H1 (cell line): Measurements from ENCODE around the gene TFAP2B. TPM values are rescaled to one million over a fixed set of nuclear protein-coding genes. Genes with fewer than 3 reads are reported as not detected.
A peak's percentile ranks its signal among the peaks of the same experiment; 100 is the strongest.

Source experiments
- CTCF ChIA-PET: fragments of 300-600 bp; sonication (Branson Sonifier 250); formaldehyde crosslinking; loops from one replicate; lab custom pipeline; 2021; ENCODE audit not compliant: partially characterized antibody; lab: Charles Lee
- POLR2A ChIA-PET: fragments of 300-600 bp; sonication (Branson Sonifier 250); formaldehyde crosslinking; loops from one replicate; lab custom pipeline; 2021; ENCODE audit warnings: inconsistent platforms; ENCODE audit not compliant: partially characterized antibody; lab: Charles Lee
- DNase-seq, 2 experiments: peaks; one replicate each; pipeline versions ENCODE4 v3.0.0 to v3.0.0-alpha.2; 2010 to 2022; ENCODE audit warnings: low spot score in 2 of 2, low read depth in 1 of 2, mixed read lengths in 1 of 2
- FAIRE-seq: peaks from 2 replicates; lab custom pipeline; 2011; peaks lifted over from hg19 to GRCh38; lab: Jason Lieb, UNC
- H2AFZ ChIP-seq: 2 replicates; pipeline ENCODE4 v1.8.1; 2012; ENCODE audit warnings: low read length, inconsistent platforms
- H2AK5ac ChIP-seq: 2 replicates; pipeline ENCODE4 v1.6.1; 2013; ENCODE audit warnings: low read depth, low read length
- H2BK120ac ChIP-seq: replicated peaks from 2 replicates; pipeline ENCODE3; 2013; ENCODE audit warnings: low read depth, low read length, inconsistent platforms
- H2BK12ac ChIP-seq: 2 replicates; pipeline ENCODE4 v1.6.1; 2013; ENCODE audit warnings: low read depth, low read length
- H2BK15ac ChIP-seq: 2 replicates; pipeline ENCODE4 v1.6.1; 2013; ENCODE audit warnings: low read length
- H2BK20ac ChIP-seq: 2 replicates; pipeline ENCODE4 v1.6.1; 2013; ENCODE audit warnings: low read length
- H2BK5ac ChIP-seq: 2 replicates; pipeline ENCODE4 v1.6.1; 2013; ENCODE audit warnings: low read depth, low read length
- H3K14ac ChIP-seq: 2 replicates; pipeline ENCODE4 v1.6.1; 2013; ENCODE audit warnings: inconsistent platforms; ENCODE audit not compliant: insufficient read length
- H3K18ac ChIP-seq: 2 replicates; pipeline ENCODE4 v1.6.1; 2013; ENCODE audit warnings: low read length; ENCODE audit errors: extremely low read depth
- H3K23ac ChIP-seq: 2 replicates; pipeline ENCODE4 v1.6.1; 2013; ENCODE audit warnings: inconsistent platforms; ENCODE audit not compliant: insufficient read length
- H3K23me2 ChIP-seq: 2 replicates; pipeline ENCODE4 v1.6.1; 2013; ENCODE audit warnings: low read depth, low read length
- H3K27ac ChIP-seq: 2 replicates; pipeline ENCODE4 v1.6.1; 2011; ENCODE audit warnings: low read depth, low read length, inconsistent platforms
- H3K27me3 ChIP-seq, 4 experiments: replicated peaks in 1 of 4; 1 replicate in 1 of 4; 2 replicates in 3 of 4; pipeline versions ENCODE4 v1.6.1 to v1.8.1; 2011 to 2013; ENCODE audit warnings: low read length in 3 of 4, mild to moderate bottlenecking in 3 of 4, inconsistent platforms in 2 of 4, mixed read lengths in 2 of 4, moderate library complexity in 1 of 4; ENCODE audit not compliant: control insufficient read depth in 3 of 4, insufficient read depth in 3 of 4; ENCODE audit errors: extremely low read depth in 1 of 4
- H3K36me3 ChIP-seq, 4 experiments: 2 replicates each; pipeline versions ENCODE4 v1.6.1 to v1.8.1; 2011 to 2013; ENCODE audit warnings: mild to moderate bottlenecking in 4 of 4, low read length in 3 of 4, moderate library complexity in 2 of 4, control low read depth in 1 of 4, inconsistent platforms in 1 of 4; ENCODE audit not compliant: insufficient read depth in 4 of 4, control insufficient read depth in 2 of 4
- H3K4ac ChIP-seq: replicated peaks from 2 replicates; pipeline ENCODE3; 2013; ENCODE audit warnings: low read length, low read depth, mixed read lengths, inconsistent platforms; ENCODE audit not compliant: insufficient read length
- H3K4me1 ChIP-seq, 4 experiments: replicated peaks in 1 of 4; 1 replicate in 1 of 4; 2 replicates in 3 of 4; pipeline versions ENCODE4 v1.6.1 to v1.8.1; 2011 to 2013; ENCODE audit warnings: low read length in 3 of 4, inconsistent platforms in 2 of 4, mixed read lengths in 1 of 4; ENCODE audit not compliant: insufficient read depth in 4 of 4, control insufficient read depth in 3 of 4
- H3K4me2 ChIP-seq, 2 experiments: 2 replicates each; pipeline versions ENCODE4 v1.6.1 to v1.8.1; 2011 to 2013; ENCODE audit warnings: low read depth in 2 of 2, low read length in 2 of 2, control low read depth in 1 of 2, inconsistent platforms in 1 of 2, mild to moderate bottlenecking in 1 of 2; ENCODE audit not compliant: insufficient read depth in 1 of 2
- H3K4me3 ChIP-seq, 4 experiments: fragments of 200-600, 300-600 bp in 1 of 4; sonication (generic), shearing (Covaris generic), sonication (Bioruptor Twin) in 1 of 4; 2 replicates each; pipeline versions ENCODE4 v1.5.1 to v1.8.1; 2011 to 2016; ENCODE audit warnings: low read length in 4 of 4, low read depth in 3 of 4, control low read depth in 2 of 4, inconsistent platforms in 2 of 4, mild to moderate bottlenecking in 2 of 4, mixed read lengths in 1 of 4, moderate library complexity in 1 of 4; ENCODE audit not compliant: insufficient read depth in 2 of 4; ENCODE audit errors: extremely low read depth in 1 of 4
- H3K56ac ChIP-seq: replicated peaks from 2 replicates; pipeline ENCODE3; 2013; ENCODE audit warnings: low read depth, mild to moderate bottlenecking, mixed read lengths, low read length, inconsistent platforms; ENCODE audit not compliant: insufficient read length
- H3K79me1 ChIP-seq: 2 replicates; pipeline ENCODE4 v1.6.1; 2013; ENCODE audit warnings: low read depth, low read length, control low read depth
- H3K79me2 ChIP-seq, 2 experiments: 2 replicates each; pipeline versions ENCODE4 v1.6.1 to v1.8.1; 2012 to 2013; ENCODE audit warnings: low read length in 2 of 2, mild to moderate bottlenecking in 2 of 2, inconsistent platforms in 1 of 2; ENCODE audit not compliant: insufficient read depth in 2 of 2, control insufficient read depth in 1 of 2
- H3K9ac ChIP-seq, 4 experiments: replicated peaks in 1 of 4; 1 replicate in 1 of 4; 2 replicates in 3 of 4; pipeline versions ENCODE4 v1.6.1 to v1.8.1; 2011 to 2013; ENCODE audit warnings: low read depth in 3 of 4, low read length in 3 of 4, control low read depth in 2 of 4, mild to moderate bottlenecking in 2 of 4, moderate library complexity in 2 of 4, inconsistent platforms in 1 of 4; ENCODE audit errors: extremely low read depth in 1 of 4
- H3K9me3 ChIP-seq, 2 experiments: 2 replicates each; pipeline versions ENCODE4 v1.6.1 to v1.8.1; 2012 to 2013; ENCODE audit warnings: mild to moderate bottlenecking in 2 of 2, moderate library complexity in 2 of 2, control low read depth in 1 of 2, inconsistent platforms in 1 of 2, low read depth in 1 of 2, low read length in 1 of 2, mixed read lengths in 1 of 2; ENCODE audit not compliant: insufficient read depth in 2 of 2
- H4K20me1 ChIP-seq, 2 experiments: replicated peaks in 1 of 2; 2 replicates each; pipeline versions ENCODE3 to v1.8.1; 2011 to 2013; ENCODE audit warnings: inconsistent platforms in 2 of 2, low read length in 2 of 2, mild to moderate bottlenecking in 1 of 2; ENCODE audit not compliant: insufficient read depth in 2 of 2, control insufficient read depth in 1 of 2
- H4K5ac ChIP-seq: 2 replicates; pipeline ENCODE4 v1.6.1; 2013; ENCODE audit warnings: low read length, low read depth, mixed read lengths, inconsistent platforms; ENCODE audit not compliant: insufficient read length
- H4K8ac ChIP-seq: 2 replicates; pipeline ENCODE4 v1.8.0; 2013; ENCODE audit warnings: mild to moderate bottlenecking, moderate library complexity, low read length, inconsistent platforms; ENCODE audit not compliant: insufficient read depth; ENCODE audit errors: extremely low read depth
- H4K91ac ChIP-seq: replicated peaks from 2 replicates; pipeline ENCODE3; 2013; ENCODE audit warnings: low read length, mixed read lengths, inconsistent platforms; ENCODE audit not compliant: insufficient read length
- CBX8 ChIP-seq: fragments of 300-800, 300-1000 bp; sonication (generic); IDR thresholded peaks from 2 replicates; pipeline ENCODE4 v1.7.1; 2016; ENCODE audit warnings: low read depth, low read length, borderline replicate concordance
- CTBP2 ChIP-seq: IDR thresholded peaks from 2 replicates; pipeline ENCODE4 v1.7.0; 2011; ENCODE audit warnings: borderline replicate concordance, mild to moderate bottlenecking, moderate library complexity, mixed read lengths, low read length; ENCODE audit not compliant: insufficient read depth, insufficient read length
- EGR1 ChIP-seq: IDR thresholded peaks from 2 replicates; pipeline ENCODE4 v1.6.1; 2011; ENCODE audit warnings: low read depth, low read length, borderline replicate concordance
- RBBP5 ChIP-seq: IDR thresholded peaks from 2 replicates; pipeline ENCODE4 v1.7.1; 2012; ENCODE audit warnings: low read depth, mild to moderate bottlenecking, inconsistent platforms, low read length, moderate library complexity, borderline replicate concordance
- SP1 ChIP-seq: IDR thresholded peaks from 2 replicates; pipeline ENCODE4 v1.6.1; 2011; ENCODE audit warnings: low read depth, low read length
- TCF12 ChIP-seq: IDR thresholded peaks from 2 replicates; pipeline ENCODE4 v1.6.1; 2011; ENCODE audit warnings: low read depth, mild to moderate bottlenecking, low read length
- WGBS, 2 experiments: shearing (Covaris generic) in 1 of 2; methylation state at CpG; one replicate each; pipeline versions ENCODE4 v1.1.6 to v1.1.7; 2013 to 2015; ENCODE audit warnings: low lambda C conversion rate in 2 of 2, mixed read lengths in 2 of 2, inconsistent platforms in 1 of 2, low coverage in 1 of 2, missing lambda C conversion rate in 1 of 2; ENCODE audit not compliant: insufficient replicate concordance in 2 of 2, insufficient coverage in 1 of 2, insufficient read length in 1 of 2; ENCODE audit errors: extremely low coverage in 1 of 2, missing lambda C conversion rate in 1 of 2; 5-methylcytosine and 5-hydroxymethylcytosine counted together
- polyA plus RNA-seq, 7 experiments: library from polyadenylated mRNA; depleted of rRNA in 3 of 7; stranded (reverse) in 5 of 7; unstranded in 2 of 7; fragments of >200 nt in 5 of 7; fragments of 200-250 nt in 2 of 7; gene quantifications; 1 replicate in 5 of 7; 2 replicates in 1 of 7; 4 replicates in 1 of 7; pipeline versions ENCODE4 v1.2.1 to v1.2.3, GENCODE V29; 2011 to 2013; ENCODE audit warnings: missing spikeins in 2 of 7, mixed read lengths in 2 of 7
- total RNA-seq: library from RNA; stranded (reverse); fragmentation: NEBNext Ultra II Directional; extraction: Animal tissue kit (Norgen Biotek cat#: 25700); gene quantifications from 2 replicates; pipeline ENCODE4 v1.2.1, GENCODE V29; 2021

TFAP2B gene
- total and polyA plus RNA-seq, 2 of the 8 experiments (the other 6 are each of a cell fraction or from before 2014, with no cell fraction given), result not detected

- no peak for DNase-seq
- H3K36me3 ChIP-seq, result peaks cover 0 to 3% (median 0%) of the 10 kb centered on the region in 4 experiments; a peak in 1 of 8 replicates
- H2AFZ ChIP-seq, result no peak overlapping the region
- no peak overlapping the region for H2AK5ac ChIP-seq
- H3K9ac ChIP-seq, result no peak overlapping the region
- TF ChIP-seq CBX8 (no peak), SP1 (peak; percentile 65; the same call in 1 of the 2 replicates), EGR1 (peak; percentile 85), TCF12 (0 out of 2 replicates have a peak, but pooled peaks have one; percentile 60), RBBP5 (no peak), CTBP2 (peak; percentile 33)
- H3K79me2 ChIP-seq, result no peaks in the 10 kb centered on the region
- no peak overlapping the region for H2BK12ac ChIP-seq
- H3K14ac ChIP-seq, result no peak overlapping the region
- H2BK15ac ChIP-seq, result peak overlapping the region; percentile 46; the same call in 1 of the 2 replicates
- peaks cover 5% of the 10 kb centered on the region; the same call in 1 of the 2 replicates for H3K23me2 ChIP-seq
- H3K4ac ChIP-seq, result no peak overlapping the region
- H3K18ac ChIP-seq, result no peak overlapping the region
- H3K27ac ChIP-seq, result no peak overlapping the region
- FAIRE-seq, result no peak
- H3K4me2 ChIP-seq, result peak overlapping the region; percentile 68 to 72; a peak in 3 of 4 replicates
- peaks cover 5 to 7% of the 10 kb centered on the region in 2 experiments for H4K20me1 ChIP-seq
- no peak overlapping the region for H3K23ac ChIP-seq
- no peaks in the 10 kb centered on the region for H3K79me1 ChIP-seq
- H3K56ac ChIP-seq, result no peak overlapping the region
- H4K8ac ChIP-seq, result no peak overlapping the region
- no peak overlapping the region for H4K91ac ChIP-seq
- no peak overlapping the region for H2BK120ac ChIP-seq
- peak overlapping the region in 2 of 4 experiments; percentile 9 to 56; a peak in 2 of 8 replicates for H3K4me3 ChIP-seq
- POLR2A ChIA-PET, result interaction anchor here (0.9 to 1.0 kb wide), 3 partner anchors 9 to 25 kb away, joined by 3 to 4 read pairs (median 3); no protein-coding TSS in a partner anchor
- H2BK5ac ChIP-seq, result no peak overlapping the region
- H3K4me1 ChIP-seq, result peaks cover 11 to 31% (median 16%) of the 10 kb centered on the region in 4 experiments
- no peak overlapping the region for H2BK20ac ChIP-seq
- H3K9me3 ChIP-seq, result no peaks in the 10 kb centered on the region
- CTCF ChIA-PET, result interaction anchor here (1.1 to 2.8 kb wide), 3 partner anchors 21 to 102 kb away, joined by 3 to 8 read pairs (median 4); no protein-coding TSS in a partner anchor
- WGBS, 2 experiments, result 6% methylated on average over 5 of the region's 5 CpGs; no CpG with 5 or more reads in 1 of the 2 experiments
- peaks cover 66 to 97% (median 85%) of the 10 kb centered on the region in 4 experiments for H3K27me3 ChIP-seq
- no peak overlapping the region for H4K5ac ChIP-seq
Observed at GRCh38 chr6:50820869-50821264, 2.2 kb downstream of the TFAP2B start.
